UCSD-AML1 (cell line): ENCODE measurements around the gene COL4A1.

Source experiments
- DNase-seq: peaks from one replicate; lab custom pipeline; 2025; ENCODE audit not compliant: unreplicated experiment; lab: John Stamatoyannopoulos, UW

Gene COL4A1

GRCh38 chr13:110310541-110311442 lies 3.8 kb upstream of the COL4A1 start:
- no peak for DNase-seq

GRCh38 chr13:110309661-110310524 lies 2.9 kb upstream of the COL4A1 start:
- DNase-seq: no peak

GRCh38 chr13:110308656-110309359 lies 1.9 kb upstream of the COL4A1 start:
- DNase-seq: no peak

GRCh38 chr13:110307767-110308655 lies 1.1 kb upstream of the COL4A1 start:
- no peak for DNase-seq

- no peak for DNase-seq
Measured at GRCh38 chr13:110306340-110306959, 507 bp downstream of the COL4A1 start.

GRCh38 chr13:110305949-110306339 lies 1.0 kb downstream of the COL4A1 start:
- no peak for DNase-seq

GRCh38 chr13:110305544-110305943 lies 1.4 kb downstream of the COL4A1 start:
- DNase-seq: no peak

GRCh38 chr13:110305001-110305400 lies 2.0 kb downstream of the COL4A1 start:
- no peak for DNase-seq

GRCh38 chr13:110304256-110304655 lies 2.7 kb downstream of the COL4A1 start:
- no peak for DNase-seq

- DNase-seq: no peak
Measured at GRCh38 chr13:110303644-110304043, 3.3 kb downstream of the COL4A1 start.

- DNase-seq: no peak
Measured at GRCh38 chr13:110302997-110303396, 4.0 kb downstream of the COL4A1 start.

- DNase-seq: no peak
Measured at GRCh38 chr13:110301606-110302553, 5.1 kb downstream of the COL4A1 start.

- no peak for DNase-seq
Measured at GRCh38 chr13:110301083-110301482, 5.9 kb downstream of the COL4A1 start.

GRCh38 chr13:110300090-110300815 lies 6.7 kb downstream of the COL4A1 start:
- no peak for DNase-seq

GRCh38 chr13:110299283-110299840 lies 7.6 kb downstream of the COL4A1 start:
- DNase-seq: no peak

- DNase-seq: peak; percentile 54
Measured at GRCh38 chr13:110298505-110299282, 8.3 kb downstream of the COL4A1 start.
